HG03521 (cell line): ENCODE results near the gene TNNT1.
A peak's percentile ranks its signal among the peaks of the same experiment; 100 is the strongest.
"Not testable (repeated sequence)": the region's sequence is repeated elsewhere in the genome, so short reads cannot be mapped to it uniquely, and the experiment has no call there.

Source experiments
- ATAC-seq: cut with Tn5 transposase; IDR thresholded peaks from one replicate; pipeline ENCODE4 v1.9.1; 2021; ENCODE audit warnings: mild to moderate bottlenecking, moderate library complexity; ENCODE audit not compliant: unreplicated experiment

The TNNT1 gene, protein sequence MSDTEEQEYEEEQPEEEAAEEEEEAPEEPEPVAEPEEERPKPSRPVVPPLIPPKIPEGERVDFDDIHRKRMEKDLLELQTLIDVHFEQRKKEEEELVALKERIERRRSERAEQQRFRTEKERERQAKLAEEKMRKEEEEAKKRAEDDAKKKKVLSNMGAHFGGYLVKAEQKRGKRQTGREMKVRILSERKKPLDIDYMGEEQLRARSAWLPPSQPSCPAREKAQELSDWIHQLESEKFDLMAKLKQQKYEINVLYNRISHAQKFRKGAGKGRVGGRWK

DNA sequence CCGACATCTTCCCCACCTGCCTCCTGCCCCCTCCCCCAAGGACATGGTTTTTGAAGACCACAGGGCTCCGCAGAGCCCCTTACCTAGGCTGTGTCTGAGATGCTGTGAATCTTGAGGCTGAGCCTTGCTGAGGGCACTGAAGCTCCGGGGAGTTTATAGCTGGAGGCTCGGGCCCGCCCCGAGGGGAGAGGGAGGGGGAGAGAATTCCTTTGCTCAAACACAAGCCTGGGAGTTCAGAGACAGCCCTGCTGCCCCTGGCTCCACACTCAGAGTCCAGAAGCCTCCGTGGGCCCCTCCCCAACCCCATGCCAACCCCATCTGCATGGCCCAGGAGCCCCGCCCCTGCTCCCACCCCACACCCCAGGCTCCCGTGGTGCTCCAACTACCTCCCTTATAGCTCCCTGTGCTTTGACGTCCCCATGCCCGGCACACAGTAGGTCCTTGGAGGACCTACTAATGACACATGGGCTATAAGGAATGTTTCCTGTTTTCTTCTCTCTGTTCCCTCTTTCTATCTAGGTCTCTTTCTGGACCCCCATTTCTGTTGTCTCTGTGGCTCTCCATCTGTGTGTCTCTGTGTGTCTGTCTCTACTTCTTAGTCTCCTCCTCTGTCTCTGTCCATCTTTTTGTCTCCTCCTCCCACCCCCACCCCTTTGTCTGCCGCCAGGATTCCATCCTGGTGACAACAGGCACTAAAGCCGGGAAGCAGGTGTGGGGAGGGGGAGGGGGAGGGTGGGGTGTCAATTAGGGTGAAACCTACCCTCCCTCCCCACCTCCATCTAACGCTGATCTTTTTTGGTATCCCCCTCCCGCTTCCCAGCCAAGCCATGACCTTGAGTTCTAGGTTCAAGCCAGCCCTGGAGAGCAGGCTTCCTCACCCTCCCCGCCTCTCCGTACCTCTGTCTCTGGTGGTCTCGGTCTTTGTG is at the start of gene TNNT1:
Gene TNNT1 (minus strand): TSS at position 129 of the 926 bp plus-strand sequence. CDS start 2,049 bp downstream, outside the sequence.
- ATAC-seq, result no peak

DNA sequence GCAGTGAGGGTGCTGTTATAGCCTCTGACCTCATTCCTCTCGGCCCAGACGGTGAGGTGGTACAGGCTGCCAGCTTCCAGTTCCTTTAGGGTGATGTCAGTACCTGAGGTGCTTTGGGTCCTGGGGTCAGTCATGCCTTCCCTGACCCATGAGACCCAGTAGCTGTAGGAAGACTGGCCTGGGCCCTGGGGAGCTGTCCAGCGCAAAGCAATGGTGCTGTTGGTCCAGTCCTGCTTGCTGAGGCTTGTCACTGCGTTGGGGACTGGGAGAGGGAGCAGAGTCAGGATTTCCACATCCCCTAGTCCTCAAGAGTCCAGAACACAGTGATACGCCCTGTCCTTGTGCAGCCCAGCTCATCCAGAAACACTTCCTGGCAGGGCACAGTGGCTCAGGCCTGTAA is 49.6 kb upstream of the TNNT1 start:
- no peak for ATAC-seq

DNA sequence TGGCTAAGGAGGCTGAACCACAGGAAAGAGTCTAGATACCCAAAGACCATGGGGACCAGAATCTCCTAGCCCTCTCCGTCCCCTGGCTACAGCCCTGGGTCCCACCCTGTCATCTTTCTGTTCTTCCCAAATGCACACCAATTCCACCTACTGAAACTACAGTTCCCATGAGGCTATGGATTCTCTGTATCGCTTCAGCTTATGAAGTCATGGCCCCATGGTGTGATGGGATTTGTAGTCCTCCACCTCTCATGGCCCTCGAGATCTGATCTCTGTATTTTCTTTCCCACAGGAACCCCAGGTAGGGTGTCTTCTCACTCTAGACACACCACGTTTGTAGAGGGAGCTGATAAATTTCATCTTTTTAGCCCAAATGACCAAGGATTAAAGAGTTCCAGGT is 48.5 kb upstream of the TNNT1 start:
- no peak for ATAC-seq

DNA sequence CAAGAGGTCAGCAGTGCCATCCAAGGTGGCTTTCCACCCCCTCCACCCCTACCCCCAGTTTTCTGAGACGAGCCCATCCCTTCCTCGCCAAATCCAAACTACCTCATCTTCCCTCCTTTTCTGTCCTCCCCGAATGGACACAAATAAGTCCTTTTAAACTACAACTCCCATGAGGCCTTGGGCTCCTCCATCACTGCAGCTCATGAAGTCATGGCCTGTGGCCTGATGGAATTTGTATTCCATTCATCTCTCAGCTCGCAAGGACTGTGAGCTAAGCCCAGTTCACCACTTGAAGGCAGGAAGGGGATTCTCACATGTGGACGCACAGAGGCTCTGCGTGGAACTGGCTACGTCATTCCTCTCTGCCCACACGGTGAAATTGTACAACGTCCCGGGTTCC is 47.8 kb upstream of the TNNT1 start:
- no peak for ATAC-seq

DNA sequence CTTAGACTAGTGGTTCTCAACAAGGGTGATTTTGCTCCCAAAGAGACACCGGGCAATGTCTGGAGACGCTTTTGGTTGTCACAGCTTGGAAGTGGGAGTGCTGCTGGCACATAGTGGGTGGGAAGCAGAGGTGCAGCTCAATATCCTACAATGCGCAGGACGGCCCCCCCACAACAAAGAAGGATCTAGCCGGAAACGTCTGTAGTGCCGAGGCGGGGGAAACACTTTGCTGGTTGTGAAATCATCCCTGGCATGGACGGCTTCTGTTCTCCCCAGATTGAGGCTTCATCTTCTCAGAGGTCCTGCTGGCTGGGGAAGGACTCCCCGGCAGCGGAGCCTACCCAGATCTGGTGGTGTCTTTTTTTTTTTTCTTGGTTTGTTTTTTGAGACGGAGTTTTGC is 44.5 kb upstream of the TNNT1 start:
- ATAC-seq, result no peak

DNA sequence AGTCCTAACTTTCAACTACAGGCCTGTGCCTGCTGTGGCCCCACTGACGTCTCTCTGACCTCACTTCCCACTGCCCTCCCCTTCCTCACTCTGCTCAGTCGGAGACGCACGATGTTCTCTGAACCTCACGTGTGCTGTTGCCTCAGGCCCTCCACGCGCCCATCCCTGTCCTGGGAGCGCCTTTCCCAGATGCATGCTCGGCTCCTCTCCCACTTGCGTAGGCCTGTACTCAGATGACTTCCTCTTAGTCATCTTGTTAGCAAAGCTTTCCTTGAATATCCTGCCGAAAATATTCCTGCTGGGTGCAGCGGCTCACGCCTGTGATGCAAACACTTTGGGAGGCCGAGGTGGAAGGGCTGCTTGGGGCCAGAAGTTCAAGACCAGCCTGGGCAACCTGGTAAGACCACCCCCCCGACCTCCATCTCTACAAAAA is 40.4 kb upstream of the TNNT1 start:
- no peak for ATAC-seq

DNA sequence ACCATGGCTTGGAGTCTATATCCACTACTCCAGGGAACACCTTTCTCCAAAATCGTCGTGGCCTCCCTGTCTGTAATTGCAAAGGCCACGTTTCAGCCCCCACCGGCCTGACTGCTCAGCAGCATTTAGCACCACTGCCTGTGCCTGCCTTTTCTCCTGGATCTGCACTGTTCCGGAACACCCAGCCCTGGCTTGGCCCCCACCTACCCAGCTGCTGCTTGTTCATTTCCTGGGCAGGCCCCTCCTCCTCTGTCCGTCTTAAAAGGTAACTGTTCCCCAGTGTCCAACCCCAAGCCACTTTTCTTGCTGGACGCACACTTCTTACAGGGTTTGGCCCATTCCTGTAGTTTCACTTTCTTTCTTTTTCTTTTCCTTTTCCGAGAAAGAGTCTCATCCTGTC is 39.6 kb upstream of the TNNT1 start:
- ATAC-seq, result no peak

DNA sequence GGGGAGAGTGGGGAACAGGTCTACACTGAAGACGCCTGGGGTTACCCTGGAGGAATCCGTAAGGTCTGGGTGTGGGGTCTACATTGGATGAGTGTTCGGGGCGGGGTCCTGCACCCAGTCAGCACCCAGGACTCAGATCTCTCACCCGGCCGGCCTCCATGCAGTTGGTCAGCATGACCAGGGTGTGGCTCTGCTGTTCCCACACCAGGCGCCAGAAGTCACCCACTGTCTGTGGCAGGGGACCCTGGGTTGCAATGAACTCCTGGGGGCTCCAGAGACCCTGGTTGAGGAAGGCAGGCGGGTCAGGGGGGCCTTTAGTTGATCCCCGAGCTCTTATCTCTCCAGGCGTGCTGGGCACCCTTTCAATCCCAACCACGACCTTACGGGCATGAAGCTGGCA is 37.1 kb upstream of the TNNT1 start:
- ATAC-seq, result no peak

DNA sequence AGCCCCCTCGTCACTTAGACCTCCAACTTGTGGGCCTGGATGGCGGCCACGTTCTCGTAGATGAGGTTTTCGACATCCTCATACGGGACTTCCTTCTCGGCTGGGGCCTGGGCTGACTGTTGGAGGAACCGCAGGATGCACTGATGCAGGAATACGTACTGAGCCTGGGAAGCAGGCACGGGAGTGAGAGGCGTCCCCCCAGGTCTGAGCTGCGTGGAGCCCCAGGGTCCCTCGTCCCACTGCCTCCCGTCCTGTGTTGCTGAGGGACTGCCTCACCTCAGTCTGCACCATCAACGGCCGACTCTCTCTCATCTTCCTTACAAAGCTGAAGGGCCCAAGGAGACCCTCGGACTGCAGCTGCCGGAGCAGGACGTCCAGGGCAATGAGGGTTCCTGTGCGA is 32.7 kb upstream of the TNNT1 start:
- ATAC-seq, result no peak

DNA sequence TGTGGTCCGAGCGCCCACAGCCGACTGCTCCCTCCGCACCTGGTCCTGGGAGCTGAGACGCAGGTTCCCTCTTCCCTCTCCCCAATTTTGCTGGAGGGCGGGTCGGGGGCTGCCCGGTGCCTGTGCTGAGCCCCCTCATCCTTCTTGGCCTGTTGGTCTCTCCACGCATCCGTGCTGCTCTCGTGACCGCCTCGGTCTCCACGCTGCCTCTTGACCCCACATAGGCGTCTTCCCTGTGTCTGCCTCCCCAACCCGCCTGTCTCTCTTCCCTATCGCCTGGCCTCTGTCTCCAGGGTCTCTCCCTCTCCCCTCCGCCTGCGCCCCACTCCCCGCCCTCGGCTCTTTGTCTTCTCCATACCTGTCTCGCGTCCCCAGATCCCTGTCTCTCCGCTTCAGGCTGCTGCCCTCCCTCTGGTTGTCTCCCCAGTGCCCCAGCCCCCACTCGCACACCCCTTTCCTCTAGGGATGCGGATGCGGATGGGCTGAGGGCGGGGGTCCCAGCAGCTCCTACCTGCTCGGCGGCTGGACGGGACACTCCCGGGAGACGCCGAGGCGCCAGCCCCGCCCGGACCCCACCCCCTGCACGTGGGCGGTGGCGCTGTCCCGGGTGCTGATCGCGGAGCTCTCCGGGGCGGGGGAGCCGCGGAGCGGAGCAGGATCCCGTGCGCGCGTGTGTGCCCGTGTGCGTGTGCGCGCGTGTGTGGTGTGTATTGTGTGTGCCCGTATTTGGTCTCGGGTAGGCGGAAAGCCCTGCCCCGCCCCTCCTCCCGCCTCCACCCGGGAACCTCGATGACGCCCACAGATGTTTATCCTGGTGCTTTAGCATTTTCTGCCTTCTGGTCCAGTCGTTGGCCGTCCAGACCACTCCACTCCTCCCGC is 30.8 kb upstream of the TNNT1 start, which contains the start of gene SYT5:
Gene SYT5 (minus strand): TSS at position 684 of the 879 bp plus-strand sequence. CDS start 1,248 bp downstream, outside the sequence.
- ATAC-seq, result peak; percentile 31

DNA sequence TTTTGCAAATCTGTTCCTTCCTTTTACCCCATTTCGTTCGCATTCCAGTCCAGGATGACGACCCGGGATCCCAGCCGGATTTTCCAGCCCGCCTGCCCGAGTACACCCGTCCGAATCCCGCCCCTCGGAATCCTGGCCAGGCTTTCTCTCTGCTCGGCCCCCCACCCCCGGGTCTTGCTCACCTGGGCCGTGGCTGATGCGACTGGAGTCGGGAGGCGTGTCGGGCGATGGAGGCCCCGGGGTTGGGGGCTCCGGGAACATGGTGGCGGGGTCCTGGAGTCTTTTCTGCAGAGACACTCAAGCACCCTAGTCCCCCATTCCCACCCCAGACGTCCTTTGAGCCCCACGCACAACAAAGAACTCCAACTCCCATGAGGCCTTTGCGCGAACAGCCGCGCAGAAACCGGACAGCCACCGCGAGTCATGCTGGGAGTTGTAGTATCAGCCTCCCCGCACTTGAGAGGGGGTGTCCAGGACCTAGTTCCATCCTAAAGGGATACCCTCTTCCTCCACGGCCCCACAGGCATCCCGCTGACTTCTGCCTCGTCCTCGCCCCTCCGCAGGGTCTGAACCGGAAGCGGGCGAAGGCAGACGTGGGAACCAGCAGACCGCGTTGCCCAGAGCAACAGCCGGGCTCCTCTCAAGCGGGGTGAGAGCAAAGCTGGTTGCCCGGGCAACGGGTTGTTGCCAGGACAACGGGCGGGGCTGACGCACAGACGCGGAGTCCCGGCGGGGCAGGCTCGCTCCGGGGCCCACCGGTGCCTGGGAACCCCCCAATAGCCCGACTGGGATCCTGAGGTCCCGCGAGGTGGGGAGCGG is 30.0 kb upstream of the TNNT1 start:
- ATAC-seq, result peak; percentile 66

DNA sequence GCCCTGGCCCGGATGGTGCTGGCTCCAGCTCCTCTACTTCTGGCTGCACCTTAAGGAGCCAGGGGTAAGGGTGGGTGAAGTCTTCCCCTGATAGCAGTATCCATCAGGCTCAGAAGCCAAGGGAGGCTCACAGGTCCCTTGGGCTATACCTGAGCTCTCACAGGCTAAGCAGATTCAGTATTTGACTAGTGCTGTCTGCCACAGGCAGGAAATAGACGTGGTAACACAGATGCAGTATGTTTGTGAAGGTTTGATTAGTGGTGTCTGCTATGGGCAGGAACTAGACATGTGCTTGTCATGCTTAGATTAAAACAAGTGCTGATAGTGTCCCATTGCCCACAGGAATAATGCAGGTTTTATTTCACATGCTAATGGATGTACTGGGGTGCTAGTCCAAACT is 27.1 kb upstream of the TNNT1 start:
- ATAC-seq, result no peak

DNA sequence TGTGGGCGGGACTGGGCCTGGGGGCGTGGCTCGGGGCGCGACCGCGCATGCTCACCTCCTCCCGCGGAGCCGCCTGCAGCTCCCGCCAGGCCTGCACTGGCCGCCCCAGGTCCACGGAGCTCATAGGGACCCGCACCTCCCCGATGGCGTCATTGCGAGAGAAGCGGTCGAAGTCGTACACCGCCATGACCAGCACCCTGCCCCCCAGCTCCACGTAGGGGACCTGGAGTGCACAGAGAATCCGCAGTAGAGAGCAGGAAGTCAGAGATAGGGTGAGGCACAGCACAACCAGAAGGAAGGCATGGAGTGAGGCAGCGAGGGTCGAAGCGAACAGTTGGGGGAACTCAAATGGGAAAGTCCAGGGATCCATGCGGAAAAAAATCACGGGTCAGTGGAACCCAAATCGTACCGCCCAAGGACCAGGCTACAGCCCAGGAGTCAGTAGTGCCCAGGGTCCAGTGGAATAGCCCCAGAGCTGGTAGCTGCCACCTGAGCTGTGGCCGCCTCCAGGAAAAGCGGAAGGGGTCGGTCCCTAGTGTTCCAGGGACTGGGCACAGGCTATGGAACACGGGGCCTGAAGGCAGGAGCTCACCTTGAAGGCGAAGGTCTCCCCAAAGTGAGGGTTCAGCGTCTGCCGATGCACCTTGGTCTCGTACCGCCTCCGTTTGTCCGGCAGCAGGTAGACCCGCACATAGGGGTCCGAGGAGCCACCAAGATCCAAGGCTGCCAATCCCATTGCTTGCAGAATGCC is 26.3 kb upstream of the TNNT1 start:
- ATAC-seq, result no peak

DNA sequence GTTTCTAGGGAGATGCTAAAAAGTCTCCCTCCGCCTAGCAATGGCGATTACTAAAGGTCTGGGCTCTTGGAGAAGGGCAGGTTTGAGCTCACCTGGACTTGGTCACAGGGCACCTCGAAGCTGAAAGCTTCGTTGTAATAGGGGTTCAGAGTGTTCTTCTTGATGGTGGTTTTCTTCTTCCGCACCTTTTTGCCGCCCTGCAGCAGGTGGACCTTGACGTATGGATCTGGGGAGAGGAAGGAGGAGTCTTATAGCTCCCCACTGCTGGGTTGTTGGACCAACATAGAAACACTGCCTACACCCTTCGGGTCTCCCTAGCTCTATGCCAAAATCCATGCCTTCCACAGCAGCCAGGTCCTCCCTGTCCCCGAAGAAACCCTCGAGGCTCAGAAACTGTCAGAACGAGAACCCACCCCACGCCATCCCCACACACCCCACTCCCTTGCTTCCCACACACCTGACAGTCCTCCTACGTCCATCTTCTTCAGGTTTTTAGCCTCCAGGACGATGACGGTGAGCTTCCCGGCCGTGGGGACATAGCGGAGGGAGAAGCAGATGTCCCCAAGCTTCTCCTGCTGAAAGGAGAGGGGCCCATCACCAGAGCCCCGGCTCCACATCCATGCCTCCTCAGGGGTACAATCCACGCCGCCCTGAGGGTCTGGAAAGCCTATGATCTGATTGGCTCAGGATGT is 25.6 kb upstream of the TNNT1 start:
- no peak for ATAC-seq

DNA sequence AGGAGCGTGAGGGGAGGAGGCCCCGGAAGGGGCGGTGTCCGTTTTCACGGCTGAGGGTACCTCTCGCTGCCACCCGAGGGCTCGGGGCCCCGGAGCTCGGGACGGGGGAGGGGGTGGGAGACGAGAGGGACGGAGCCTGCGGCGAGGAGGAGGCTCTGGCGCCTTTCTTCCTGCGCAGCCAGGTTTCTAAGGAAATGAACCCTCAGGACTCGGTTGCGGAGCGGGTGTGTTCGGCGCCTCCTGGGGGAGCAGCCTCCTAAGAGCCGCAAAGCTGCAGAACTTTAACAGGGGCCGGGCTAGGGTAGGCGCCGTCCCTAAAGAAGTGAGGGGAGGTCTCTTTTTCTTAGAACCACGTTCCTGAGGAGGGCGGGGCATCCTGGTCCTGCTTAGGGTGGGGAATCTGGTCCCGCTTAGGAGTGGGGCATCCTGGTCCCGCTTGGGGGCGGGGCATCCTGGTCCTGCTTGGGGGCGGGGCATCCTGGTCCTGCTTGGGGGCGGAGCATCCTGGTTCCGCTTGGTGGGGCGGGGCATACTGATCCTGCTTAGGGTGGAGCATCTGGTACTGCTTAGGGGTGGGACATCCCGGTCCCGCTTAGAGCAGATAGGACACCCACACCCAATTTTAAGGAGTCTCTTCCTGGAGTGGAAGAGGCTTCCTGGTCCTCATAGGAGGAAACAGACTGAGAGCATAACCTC is 24.9 kb upstream of the TNNT1 start:
- no peak for ATAC-seq

DNA sequence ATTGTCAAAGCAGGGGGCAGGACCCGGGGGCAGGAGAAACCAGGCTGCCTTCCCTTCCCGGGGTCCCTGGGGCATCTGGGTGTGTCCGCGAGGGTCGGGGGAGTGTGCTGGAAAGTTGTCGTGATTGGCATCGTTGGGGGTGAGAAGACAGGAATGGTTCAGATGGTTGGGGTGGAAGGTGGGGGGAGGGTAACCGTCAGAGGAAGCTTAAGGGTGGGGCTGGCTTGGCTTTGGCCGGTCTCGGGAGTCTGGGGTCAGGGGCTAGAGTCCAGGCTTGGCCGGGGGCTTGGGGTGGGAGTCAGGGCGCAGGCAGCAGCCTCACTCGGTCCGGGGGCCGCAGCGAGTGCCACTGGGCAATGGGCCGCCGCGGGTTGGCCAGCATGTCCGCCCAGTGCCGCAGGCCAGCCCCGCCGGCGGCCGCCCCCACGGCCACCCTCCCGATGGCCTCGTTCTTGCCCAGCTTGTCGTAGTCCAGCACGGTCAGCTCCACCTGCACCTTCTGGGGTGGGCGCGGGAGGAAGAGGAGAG is 24.2 kb upstream of the TNNT1 start:
- no peak for ATAC-seq

DNA sequence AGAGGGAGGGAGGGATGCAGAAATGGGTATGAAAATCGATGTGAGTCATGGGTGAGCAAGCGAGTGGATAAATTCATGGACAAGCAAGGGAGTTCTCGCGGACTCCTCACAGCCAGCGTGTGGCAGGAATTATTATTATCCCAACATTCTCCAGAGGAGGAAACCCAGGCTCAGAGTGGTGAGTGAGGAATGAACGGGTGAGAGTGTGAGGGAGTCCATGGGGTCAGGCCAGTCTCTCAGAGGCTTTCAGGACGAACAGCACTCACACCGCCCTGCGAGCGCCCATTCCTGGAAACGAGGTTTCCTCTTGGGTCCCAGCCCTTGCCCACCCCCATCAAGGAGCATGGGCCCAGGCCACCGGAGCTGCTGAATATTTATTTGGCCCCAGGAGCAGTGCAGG is 23.7 kb upstream of the TNNT1 start:
- ATAC-seq, result no peak

DNA sequence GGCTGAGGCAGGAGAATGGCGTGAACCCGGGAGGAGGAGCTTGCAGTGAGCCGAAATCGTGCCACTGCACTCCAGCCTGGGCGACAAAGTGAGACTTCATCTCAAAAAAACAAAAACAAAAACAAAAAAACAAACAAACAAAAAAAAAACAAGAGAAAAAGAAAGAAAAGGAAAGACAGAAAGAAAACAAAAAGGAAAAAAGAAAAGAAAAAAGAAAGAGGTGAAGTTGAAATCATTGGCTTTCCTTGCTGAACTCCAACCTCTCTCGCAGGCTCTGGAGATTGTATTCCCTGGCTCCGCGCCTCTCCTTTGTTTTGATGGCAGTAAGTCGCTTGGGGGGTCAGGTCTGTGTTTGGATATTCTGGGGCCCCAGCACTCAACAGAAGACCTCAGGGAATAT is 23.3 kb upstream of the TNNT1 start:
- not testable (repeated sequence) for ATAC-seq
